ENCODE data around the gene EBPL.
"Not testable (repeated sequence)": the region's sequence is repeated elsewhere in the genome, so short reads cannot be mapped to it uniquely, and the experiment has no call there.

Gene EBPL

GRCh38 chr13:49616676-49617065 is 74.6 kb downstream of the EBPL start:
- DNase-seq (ENCODE audit: insufficient read length, low spot score) = no peak
- TF ChIP-seq CTCF (IDR thresholded peaks at IDR 0.05; ENCODE audit: insufficient read depth, missing control alignments) = no peak
- no peak for FAIRE-seq

- FAIRE-seq = no peak
- no peak for TF ChIP-seq CTCF (IDR thresholded peaks at IDR 0.05; ENCODE audit: insufficient read depth, missing control alignments)
- DNase-seq (ENCODE audit: insufficient read length, low spot score) = no peak
These were observed 75.2 kb downstream of the EBPL start for GRCh38 chr13:49615836-49616675.

GRCh38 chr13:49612042-49612441 is 79.2 kb downstream of the EBPL start:
- not testable (repeated sequence) for FAIRE-seq; DNase-seq (ENCODE audit: insufficient read length, low spot score)

Measured in D721Med (cell line).